Peyer's patch (tissue), 4 donors: Measurements from ENCODE around the gene SLC22A7.

Source experiments
- CTCF ChIP-seq, 6 experiments: fragments of 450-650 bp in 4 of 6; fragments of 200-600 bp in 2 of 6; sonication (generic) in 1 of 6; IDR thresholded peaks; one replicate each; pipeline ENCODE4 v1.5.1; 2017 to 2019; ENCODE audit warnings: antibody characterized with exemption in 6 of 6, mild to moderate bottlenecking in 3 of 6, moderate library complexity in 1 of 6
- POLR2A ChIP-seq, 2 donors: fragments of 450-650 bp; IDR thresholded peaks; one replicate each; pipeline ENCODE4 v1.5.1; 2017; ENCODE audit warnings: antibody characterized with exemption in 2 of 2, mild to moderate bottlenecking in 2 of 2, moderate library complexity in 2 of 2

GRCh38 chr6:43285832-43286231 lies 12.2 kb upstream of the SLC22A7 start:
- TF ChIP-seq CTCF (IDR thresholded peaks at IDR 0.05) (no peak), POLR2A (IDR thresholded peaks at IDR 0.05) (no peak)
